Stimulated activated CD8-positive, alpha-beta memory T cell treated with anti-CD3 and anti-CD28 coated beads, Interleukin-4, amount 100 ng/mL, for 24 hours (primary cell): Measurements from ENCODE around the gene DLG1.

ENCODE experiments used
- DNase-seq: peaks from one replicate; pipeline ENCODE4 v3.0.0-alpha.2; 2020; ENCODE audit warnings: low read depth

The DLG1 gene

GRCh38 chr3:197014942-197015575, 283.4 kb downstream of the DLG1 start:
- DNase-seq, result no peak

GRCh38 chr3:197014024-197014423, 284.4 kb downstream of the DLG1 start:
- DNase-seq, result no peak

GRCh38 chr3:197012540-197012883, 285.9 kb downstream of the DLG1 start:
- DNase-seq, result no peak

- no peak for DNase-seq
Observed at GRCh38 chr3:197011780-197012539, 286.5 kb downstream of the DLG1 start.

- no peak for DNase-seq
Observed at GRCh38 chr3:197010556-197011351, 287.7 kb downstream of the DLG1 start.

- no peak for DNase-seq
Observed at GRCh38 chr3:197009532-197010019, 288.8 kb downstream of the DLG1 start.

GRCh38 chr3:197008436-197009209, 289.8 kb downstream of the DLG1 start:
- no peak for DNase-seq

GRCh38 chr3:197007953-197008352, 290.5 kb downstream of the DLG1 start:
- no peak for DNase-seq

- DNase-seq, result no peak
Observed at GRCh38 chr3:197007296-197007940, 291.0 kb downstream of the DLG1 start.

GRCh38 chr3:197006860-197007259, 291.6 kb downstream of the DLG1 start:
- no peak for DNase-seq

GRCh38 chr3:197006446-197006845, 292.0 kb downstream of the DLG1 start:
- DNase-seq, result no peak

- DNase-seq, result no peak
Observed at GRCh38 chr3:197003461-197004385, 294.7 kb downstream of the DLG1 start.

- peak; percentile 70 for DNase-seq
Observed at GRCh38 chr3:197002701-197003454, 295.5 kb downstream of the DLG1 start.

- no peak for DNase-seq
Observed at GRCh38 chr3:197001972-197002700, 296.3 kb downstream of the DLG1 start.

GRCh38 chr3:197001106-197001971, 297.1 kb downstream of the DLG1 start:
- no peak for DNase-seq

GRCh38 chr3:197000211-197000610, 298.2 kb downstream of the DLG1 start:
- no peak for DNase-seq

- DNase-seq, result no peak
Observed at GRCh38 chr3:196998966-196999760, 299.2 kb downstream of the DLG1 start.
